Kidney (tissue), 14 donors: ENCODE data around the gene LRRC1. TPM values are rescaled to one million over a fixed set of nuclear protein-coding genes. Genes with fewer than 3 reads are reported as not detected.

ENCODE experiments used
- DNase-seq, 5 donors: peaks; one replicate each; pipeline ENCODE4 v3.0.0-alpha.2; 2013 to 2020
- FAIRE-seq: peaks from 2 replicates; lab custom pipeline; 2012; peaks lifted over from hg19 to GRCh38; lab: Jason Lieb, UNC
- H3K27ac ChIP-seq, 2 donors: one replicate each; pipeline ENCODE4 v1.7.0; 2013; ENCODE audit warnings: low read depth in 2 of 2, low read length in 2 of 2, inconsistent platforms in 1 of 2
- H3K27me3 ChIP-seq: one replicate; pipeline ENCODE4 v1.7.1; 2013; ENCODE audit warnings: low read length, inconsistent platforms; ENCODE audit not compliant: control insufficient read depth, insufficient read depth
- H3K36me3 ChIP-seq, 3 donors: one replicate each; pipeline versions ENCODE4 v1.7.0 to v1.7.1; 2013; ENCODE audit warnings: low read length in 3 of 3, control low read depth in 1 of 3, inconsistent platforms in 1 of 3; ENCODE audit not compliant: insufficient read depth in 3 of 3, control insufficient read depth in 2 of 3
- H3K4me1 ChIP-seq, 3 donors: one replicate each; pipeline versions ENCODE4 v1.7.0 to v1.7.1; 2013; ENCODE audit warnings: low read length in 3 of 3, inconsistent platforms in 1 of 3, low read depth in 1 of 3; ENCODE audit not compliant: control insufficient read depth in 2 of 3, insufficient read depth in 2 of 3
- H3K4me3 ChIP-seq, 3 donors: one replicate each; pipeline versions ENCODE4 v1.7.0 to v1.8.1; 2013; ENCODE audit warnings: low read length in 3 of 3, control low read depth in 1 of 3, inconsistent platforms in 1 of 3
- H3K9ac ChIP-seq, 3 donors: one replicate each; pipeline versions ENCODE4 v1.7.0 to v1.7.1; 2013; ENCODE audit warnings: low read length in 3 of 3, control low read depth in 1 of 3, inconsistent platforms in 1 of 3
- H3K9me3 ChIP-seq, 3 donors: one replicate each; pipeline versions ENCODE4 v1.7.0 to v1.7.1; 2013; ENCODE audit warnings: low read length in 3 of 3, control low read depth in 1 of 3, inconsistent platforms in 1 of 3; ENCODE audit not compliant: control insufficient read depth in 2 of 3, insufficient read depth in 1 of 3
- intact Hi-C: fragments of 100-400 bp; cut with DNase I; formaldehyde crosslinking; loops from one replicate; pipeline ENCODE4 v1.11.1; 2022
- polyA plus RNA-seq: library from polyadenylated mRNA; stranded (reverse); fragments of 350-450 nt; fragmentation: Illumina TruSeq; extraction: RNeasy Lipid Tissue Mini Kit (QIAGEN cat#74804); gene quantifications from one replicate; pipeline ENCODE4 v1.2.3, GENCODE V29; 2014; ENCODE audit warnings: low read depth, low replicate concordance; ENCODE audit not compliant: insufficient read depth
- total RNA-seq: library from RNA; stranded (reverse); fragmentation: NEBNext Ultra II Directional; extraction: Animal tissue kit (Norgen Biotek cat#: 25700); gene quantifications from one replicate; pipeline ENCODE4 v1.2.1, GENCODE V29; 2021
- TF ChIP-seq, protein P1 (sequence below): IDR thresholded peaks from 3 replicates; pipeline ENCODE4 v1.5.1; 2012; ENCODE audit warnings: mild to moderate bottlenecking, moderate library complexity, borderline replicate concordance; ENCODE audit not compliant: insufficient read depth; ENCODE audit errors: extremely low read depth
- donor health status: control.
- donor health status: control.
- donor health status: control.
- donor health status: control.
- donor health status: control.
- donor health status: DM: yes; HTN: yes; CAD: no.
- donor health status: Normal renal cell carcinoma (clear cell type).

LRRC1 gene
- total and polyA plus RNA-seq, 2 donors from 2014 or later: 7.8 to 12.6 TPM

DNA sequence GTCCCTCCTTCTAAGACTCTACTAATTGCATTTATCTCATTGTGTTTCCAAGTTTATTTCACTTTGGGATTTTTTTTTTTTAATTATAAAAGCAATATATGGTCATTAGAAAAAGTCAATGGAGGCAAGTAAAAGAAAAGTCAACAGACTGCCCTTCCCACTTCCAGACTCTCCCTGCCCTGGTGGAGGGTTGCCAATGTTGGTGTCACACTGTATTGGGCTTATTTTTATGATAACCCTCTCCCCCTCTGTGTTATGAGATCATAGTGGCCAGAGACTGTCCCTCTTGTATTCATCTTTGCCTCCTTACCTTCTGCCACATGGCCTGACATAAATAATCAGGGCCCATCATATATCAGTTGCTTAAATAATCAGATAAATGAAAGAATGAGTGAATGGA is 63.4 kb downstream of the LRRC1 start:
- no peaks in the 10 kb centered on the region for H3K27me3 ChIP-seq
- H3K36me3 ChIP-seq: no peaks in the 10 kb centered on the region
- DNase-seq (no peak), FAIRE-seq (no peak)
- H3K27ac ChIP-seq: no peak overlapping the region
- H3K4me1 ChIP-seq: peaks cover 0 to 6% (median 6%) of the 10 kb centered on the region in 3 donors
- no peaks in the 10 kb centered on the region for H3K9me3 ChIP-seq
- intact Hi-C loops: no loop called here
- H3K9ac ChIP-seq: no peak overlapping the region
- H3K4me3 ChIP-seq: no peak overlapping the region
- TF ChIP-seq, protein P1, sequence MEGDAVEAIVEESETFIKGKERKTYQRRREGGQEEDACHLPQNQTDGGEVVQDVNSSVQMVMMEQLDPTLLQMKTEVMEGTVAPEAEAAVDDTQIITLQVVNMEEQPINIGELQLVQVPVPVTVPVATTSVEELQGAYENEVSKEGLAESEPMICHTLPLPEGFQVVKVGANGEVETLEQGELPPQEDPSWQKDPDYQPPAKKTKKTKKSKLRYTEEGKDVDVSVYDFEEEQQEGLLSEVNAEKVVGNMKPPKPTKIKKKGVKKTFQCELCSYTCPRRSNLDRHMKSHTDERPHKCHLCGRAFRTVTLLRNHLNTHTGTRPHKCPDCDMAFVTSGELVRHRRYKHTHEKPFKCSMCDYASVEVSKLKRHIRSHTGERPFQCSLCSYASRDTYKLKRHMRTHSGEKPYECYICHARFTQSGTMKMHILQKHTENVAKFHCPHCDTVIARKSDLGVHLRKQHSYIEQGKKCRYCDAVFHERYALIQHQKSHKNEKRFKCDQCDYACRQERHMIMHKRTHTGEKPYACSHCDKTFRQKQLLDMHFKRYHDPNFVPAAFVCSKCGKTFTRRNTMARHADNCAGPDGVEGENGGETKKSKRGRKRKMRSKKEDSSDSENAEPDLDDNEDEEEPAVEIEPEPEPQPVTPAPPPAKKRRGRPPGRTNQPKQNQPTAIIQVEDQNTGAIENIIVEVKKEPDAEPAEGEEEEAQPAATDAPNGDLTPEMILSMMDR: no peak

DNA sequence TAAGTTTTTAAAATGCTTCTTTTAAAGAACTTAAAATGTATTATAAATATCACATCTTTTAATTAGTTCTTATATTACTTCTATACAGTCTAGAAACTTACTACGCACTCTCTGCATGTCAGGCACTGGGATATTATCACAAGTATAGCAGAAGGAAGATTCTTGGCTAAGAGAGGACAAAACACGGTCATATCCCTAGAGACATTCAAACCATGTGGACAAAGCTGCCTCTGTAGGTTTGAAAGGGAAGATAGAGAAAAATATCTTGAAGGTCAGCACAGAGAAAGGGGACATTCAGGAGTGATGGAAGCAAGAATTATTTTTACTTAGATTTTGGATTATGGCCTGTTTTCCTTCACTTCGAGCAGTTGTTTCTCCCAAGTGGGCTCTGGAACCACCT is 64.1 kb downstream of the LRRC1 start:
- Histone ChIP-seq H3K9ac (no peak overlapping the region), H3K4me1 (peaks cover 0 to 6% (median 6%) of the 10 kb centered on the region in 3 donors), H3K4me3 (no peak overlapping the region), H3K27ac (no peak overlapping the region), H3K36me3 (no peaks in the 10 kb centered on the region), H3K27me3 (no peaks in the 10 kb centered on the region), H3K9me3 (no peaks in the 10 kb centered on the region)
- DNase-seq: no peak
- no peak for FAIRE-seq
- intact Hi-C loops: no loop called here
- TF ChIP-seq, protein P1: no peak

DNA sequence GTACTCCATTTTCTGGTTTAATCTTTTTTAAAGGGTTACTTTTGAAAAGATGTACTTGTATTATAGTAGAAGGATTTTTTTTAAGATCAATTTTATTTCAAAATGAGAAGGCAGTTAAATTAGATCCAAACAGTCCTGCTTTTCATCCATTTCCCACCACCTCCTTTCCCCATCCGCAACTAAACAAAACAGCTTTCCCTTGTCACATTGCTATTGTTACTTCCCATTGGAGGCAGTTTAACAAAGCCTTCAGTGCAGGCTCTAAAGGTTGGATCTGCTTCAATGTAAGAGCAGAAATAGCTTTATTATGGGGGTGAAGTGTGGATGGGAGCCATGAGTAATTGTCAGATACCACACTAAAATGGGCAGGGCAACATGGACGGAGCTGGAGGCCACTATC is 65.7 kb downstream of the LRRC1 start:
- H3K4me1 ChIP-seq: peaks cover 0 to 1% (median 0%) of the 10 kb centered on the region in 3 donors
- no peak overlapping the region for H3K4me3 ChIP-seq
- no peak overlapping the region for H3K27ac ChIP-seq
- H3K9me3 ChIP-seq: no peaks in the 10 kb centered on the region
- H3K9ac ChIP-seq: no peak overlapping the region
- FAIRE-seq (no peak), DNase-seq (no peak)
- H3K27me3 ChIP-seq: no peaks in the 10 kb centered on the region
- H3K36me3 ChIP-seq: no peaks in the 10 kb centered on the region
- TF ChIP-seq, protein P1: no peak
- intact Hi-C loops: no loop called here

DNA sequence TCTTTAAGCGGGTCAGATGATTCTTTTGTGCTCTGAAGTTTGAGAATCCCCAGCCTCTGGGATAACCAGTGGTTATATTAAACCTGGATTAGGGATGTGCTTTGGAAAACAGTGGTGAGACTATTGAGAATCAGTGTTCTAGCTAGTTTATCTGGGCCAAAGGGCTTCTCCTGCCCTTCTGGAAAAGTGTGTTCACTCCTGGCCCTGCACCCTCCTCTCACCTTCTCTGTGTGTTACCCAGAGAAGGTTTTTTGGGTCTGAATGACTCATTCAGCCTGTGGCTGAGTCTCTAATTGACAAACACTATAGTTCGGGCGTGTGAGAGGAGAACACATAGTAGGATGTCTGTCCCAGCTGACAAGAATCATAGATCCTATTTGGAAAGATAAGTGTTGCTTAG is 66.7 kb downstream of the LRRC1 start:
- H3K36me3 ChIP-seq: no peaks in the 10 kb centered on the region
- H3K9me3 ChIP-seq: no peaks in the 10 kb centered on the region
- no peaks in the 10 kb centered on the region for H3K4me1 ChIP-seq
- DNase-seq (no peak), FAIRE-seq (no peak)
- H3K27ac ChIP-seq: no peak overlapping the region
- intact Hi-C loops: no loop called here
- TF ChIP-seq, protein P1: no peak
- H3K4me3 ChIP-seq: no peak overlapping the region
- H3K27me3 ChIP-seq: no peaks in the 10 kb centered on the region
- no peak overlapping the region for H3K9ac ChIP-seq
